ENCODE results near the gene WNT8A.

The WNT8A gene

GRCh38 chr5:138091685-138092084, 7.9 kb downstream of the WNT8A start:
- no peak for DNase-seq (ENCODE audit: low read depth in 2 of 2)

GRCh38 chr5:138092301-138092700, 8.5 kb downstream of the WNT8A start:
- no peak for DNase-seq (ENCODE audit: low read depth in 2 of 2)

GRCh38 chr5:138093036-138093435, 9.2 kb downstream of the WNT8A start:
- no peak for DNase-seq (ENCODE audit: low read depth in 2 of 2)

- no peak for DNase-seq (ENCODE audit: low read depth in 2 of 2)
These were observed 11.5 kb downstream of the WNT8A start for GRCh38 chr5:138095100-138095907.

DNA sequence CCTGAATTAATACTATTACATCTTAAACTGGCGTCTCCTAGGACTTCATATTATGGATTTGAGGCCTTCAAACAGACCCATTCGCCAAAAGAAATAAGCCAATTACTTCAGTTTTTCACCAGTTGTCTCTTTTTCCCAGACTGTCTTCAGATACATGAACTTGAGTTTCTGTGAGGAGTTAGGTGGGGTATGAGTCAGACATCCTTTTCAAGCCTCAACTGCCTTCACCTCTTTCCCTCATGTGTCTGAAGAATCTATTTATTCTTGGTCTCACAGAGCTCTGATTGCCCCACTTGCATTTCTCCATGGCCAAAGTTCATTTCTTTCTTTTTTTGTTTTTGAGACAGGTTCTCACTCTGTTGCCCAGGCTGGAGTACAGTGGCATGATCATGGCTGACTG, 12.5 kb downstream of the WNT8A start:
- DNase-seq (ENCODE audit: low read depth in 2 of 2) = no peak

GRCh38 chr5:138096997-138097828, 13.4 kb downstream of the WNT8A start:
- no peak for DNase-seq (ENCODE audit: low read depth in 2 of 2)

DNA sequence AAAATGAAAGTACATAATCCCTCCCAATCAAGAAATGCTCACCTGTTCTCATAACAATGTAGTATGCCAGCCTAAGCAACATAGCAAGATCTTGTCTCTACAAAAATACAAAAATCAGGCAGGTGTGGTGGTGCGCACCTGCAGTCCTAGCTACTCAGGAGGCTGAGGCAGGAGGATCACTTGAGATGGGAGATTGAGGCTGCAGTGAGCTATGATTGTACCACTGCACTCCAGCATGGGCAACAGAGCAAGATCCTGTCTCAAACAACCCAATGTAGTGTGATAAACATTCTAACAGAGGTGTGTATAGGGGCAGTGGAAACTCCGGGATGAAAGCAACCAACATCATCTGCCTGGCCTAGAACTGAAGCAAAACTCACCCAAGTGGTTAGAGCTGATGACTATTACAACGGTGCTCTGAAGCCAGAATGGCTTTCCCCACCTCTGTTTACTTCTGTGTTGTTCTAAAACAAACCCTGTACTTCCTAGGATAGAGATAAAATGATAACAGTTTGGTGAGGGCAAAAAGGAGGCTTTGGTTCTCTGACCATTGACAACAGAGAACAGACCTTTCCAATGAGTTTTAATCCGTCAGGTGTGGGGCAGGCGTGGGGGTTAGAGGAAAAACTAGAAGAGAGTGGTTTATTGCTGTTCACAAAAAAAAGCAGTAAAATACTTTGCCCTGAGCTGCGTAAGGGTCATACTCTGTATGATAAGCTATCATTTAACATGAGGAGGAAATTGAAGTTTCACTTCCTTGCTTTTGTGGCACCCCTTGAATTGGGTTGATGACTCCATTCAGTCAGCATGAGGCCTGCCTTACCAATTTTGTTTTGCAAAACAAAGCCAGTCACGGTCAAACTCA, 18.9 kb downstream of the WNT8A start:
- DNase-seq (ENCODE audit: low read depth in 2 of 2) = no peak

DNA sequence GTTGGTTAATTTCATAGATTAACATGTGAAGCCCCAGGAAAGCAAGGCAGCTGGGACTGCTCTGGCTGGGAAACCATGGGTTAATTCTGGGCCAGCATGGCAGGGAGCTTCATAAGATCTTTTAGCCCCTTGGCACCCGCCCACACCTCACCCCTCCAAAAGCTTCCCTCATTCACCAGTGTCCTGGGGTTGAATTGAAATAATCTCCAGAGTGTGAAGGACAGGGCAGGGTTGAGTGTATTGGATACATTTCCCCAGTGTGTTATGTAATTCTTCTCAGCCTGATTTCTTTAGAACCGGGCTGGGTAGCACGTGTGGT, 19.4 kb downstream of the WNT8A start:
- DNase-seq (ENCODE audit: low read depth in 2 of 2) = no peak

DNA sequence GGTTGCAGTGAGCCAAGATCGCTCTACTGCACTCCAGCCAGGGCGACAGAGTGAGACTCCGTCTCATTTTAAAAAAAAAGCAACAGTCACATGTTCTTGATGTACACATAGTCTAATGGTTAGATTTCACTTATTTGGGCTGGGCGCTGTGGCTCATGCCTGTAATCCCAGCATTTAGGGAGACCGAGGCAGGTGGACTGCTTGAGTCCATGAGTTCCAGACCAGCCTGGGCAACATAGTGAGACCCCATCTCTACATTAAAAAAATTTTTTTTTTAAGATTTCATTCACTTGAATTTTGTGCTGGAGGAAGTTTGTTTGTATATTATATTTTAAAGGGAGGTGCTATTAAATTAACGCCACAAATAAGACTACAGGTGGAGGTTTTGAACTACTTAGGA, 21.9 kb downstream of the WNT8A start:
- no peak for DNase-seq (ENCODE audit: low read depth in 2 of 2)

DNA sequence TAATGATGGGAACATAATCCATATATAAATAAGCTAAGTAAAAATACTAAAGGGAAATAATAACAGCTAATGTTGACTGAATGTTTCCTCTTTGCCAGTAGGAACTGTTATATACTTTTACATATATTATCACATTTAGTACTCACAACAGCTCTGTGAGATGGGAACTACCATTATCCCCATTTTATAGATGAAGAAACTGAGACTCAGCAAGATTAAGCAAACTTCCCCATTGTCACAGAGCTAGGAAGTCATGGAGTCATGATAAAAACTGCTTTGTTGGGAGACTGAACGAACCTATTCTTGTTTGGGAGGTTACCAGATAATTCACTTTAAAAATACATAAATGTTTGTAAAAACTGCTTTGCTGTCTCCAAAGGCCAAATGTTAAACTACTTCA, 23.4 kb downstream of the WNT8A start:
- no peak for DNase-seq (ENCODE audit: low read depth in 2 of 2)

GRCh38 chr5:138109463-138110265, 25.8 kb downstream of the WNT8A start:
- DNase-seq (ENCODE audit: low read depth in 2 of 2) = no peak

GRCh38 chr5:138110266-138110963, 26.6 kb downstream of the WNT8A start:
- no peak for DNase-seq (ENCODE audit: low read depth in 2 of 2)

- no peak for DNase-seq (ENCODE audit: low read depth in 2 of 2)
These were observed 27.3 kb downstream of the WNT8A start for GRCh38 chr5:138111181-138111580.

DNA sequence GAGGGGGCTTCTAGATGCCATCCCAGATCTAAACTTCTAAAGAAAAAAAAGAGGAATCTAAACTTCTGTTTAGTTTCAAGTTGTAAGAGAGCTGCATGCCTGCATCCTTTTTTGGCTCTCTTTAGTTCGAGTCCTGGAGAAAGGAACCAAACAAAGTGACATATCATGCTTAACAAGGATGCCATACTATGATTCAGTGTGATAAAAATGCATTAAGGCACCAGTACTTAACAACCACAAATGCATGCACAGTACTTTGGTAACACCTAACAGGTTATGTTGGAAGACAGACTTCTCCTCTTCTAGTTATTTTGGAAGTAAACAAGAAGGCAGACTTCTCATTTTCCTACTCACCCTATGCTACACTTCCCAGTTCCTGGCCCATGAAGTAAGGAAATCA, 28.1 kb downstream of the WNT8A start:
- DNase-seq (ENCODE audit: low read depth in 2 of 2) = no peak

DNA sequence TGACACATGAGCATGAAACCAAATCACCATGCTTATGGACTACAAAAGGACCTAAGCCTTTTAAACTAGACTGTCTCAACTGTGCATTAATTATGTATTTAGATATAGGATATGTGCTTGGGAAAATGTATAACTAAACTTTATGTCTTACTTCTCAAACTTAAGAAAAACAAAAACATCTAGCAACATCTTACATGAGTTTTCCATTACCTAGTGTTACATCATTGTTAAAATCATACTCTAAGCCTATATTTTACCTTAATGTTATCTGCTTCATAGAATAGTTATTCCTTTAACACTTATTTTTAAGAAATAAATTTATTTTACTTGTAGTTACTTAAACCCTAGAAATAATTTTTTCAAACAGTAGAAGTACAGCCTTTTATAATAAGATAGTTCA, 31.4 kb downstream of the WNT8A start:
- DNase-seq (ENCODE audit: low read depth in 2 of 2) = no peak

DNA sequence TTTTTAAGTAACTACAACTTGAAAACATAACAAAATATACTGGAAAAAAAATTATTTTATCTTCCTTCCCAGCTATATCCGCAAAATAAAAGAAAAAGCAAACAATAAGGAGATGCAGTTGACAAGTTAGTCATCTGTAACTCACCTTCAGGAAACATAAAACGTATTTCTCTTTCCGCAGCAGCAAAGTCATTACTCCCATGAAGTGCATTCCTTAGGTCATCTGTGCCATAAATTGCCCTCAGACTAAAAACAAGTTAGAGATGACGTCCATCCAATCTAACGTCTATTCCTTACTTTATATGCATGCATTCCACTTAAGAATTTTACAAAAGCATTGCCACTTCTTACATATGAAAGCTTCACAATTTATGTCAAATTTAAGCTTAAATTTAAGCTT, 44.5 kb downstream of the WNT8A start:
- DNase-seq (ENCODE audit: low read depth in 2 of 2) = no peak

GRCh38 chr5:138129347-138129746, 45.5 kb downstream of the WNT8A start:
- no peak for DNase-seq (ENCODE audit: low read depth in 2 of 2)

DNA sequence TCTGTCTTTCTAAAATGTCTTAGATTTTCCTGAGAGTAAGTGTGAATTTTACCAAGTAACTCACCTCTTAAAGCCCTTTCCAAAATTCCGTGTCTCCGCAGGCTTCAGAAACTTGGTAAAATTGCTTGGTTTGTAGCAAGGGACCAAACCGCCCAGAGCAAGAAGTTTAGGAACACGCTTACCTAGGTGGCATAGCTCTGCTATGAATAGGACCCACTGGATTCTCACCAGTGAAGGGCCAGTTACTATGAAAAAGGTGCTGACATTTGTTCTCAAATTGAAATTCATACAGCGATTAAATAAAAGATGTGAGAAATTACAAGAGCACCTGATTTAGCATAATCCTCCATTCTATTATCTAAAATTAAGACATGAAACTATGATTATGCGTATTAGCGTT, 48.7 kb downstream of the WNT8A start:
- DNase-seq (ENCODE audit: low read depth in 2 of 2) = no peak

GRCh38 chr5:138138949-138139780, 55.3 kb downstream of the WNT8A start, which contains the start of gene NME5:
TSS of gene NME5 (minus strand) at chr5:138139428. CDS start at chr5:138138780, 648 bp downstream.
- no peak for DNase-seq (ENCODE audit: low read depth in 2 of 2)

DNA sequence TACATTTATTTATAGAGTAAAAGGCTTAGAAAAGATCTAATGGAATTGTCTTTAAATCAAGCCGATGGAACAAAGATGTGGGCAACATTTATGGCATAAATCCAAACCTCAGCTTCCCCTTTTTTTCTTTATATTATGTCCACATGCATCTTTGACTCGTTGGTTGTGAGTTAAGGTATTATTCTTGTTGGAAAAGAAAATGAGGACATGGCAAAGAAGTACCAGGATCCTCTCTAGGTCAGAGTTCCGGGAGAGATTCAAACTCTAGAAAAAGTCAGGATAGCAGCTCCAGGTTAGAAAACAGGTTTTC, 55.9 kb downstream of the WNT8A start:
- DNase-seq (ENCODE audit: low read depth in 2 of 2) = no peak

Data from stimulated activated CD8-positive, alpha-beta memory T cell treated with anti-CD3 and anti-CD28 coated beads, Interleukin-7, amount 100 ng/mL, for 1 hour (primary cell).